T-helper 1 cell (primary cell): ENCODE data around the gene PBX3.

Experiments used
- DNase-seq, 5 donors: peaks; one replicate each; pipeline ENCODE4 v3.0.0-alpha.2; 2012 to 2020
- total RNA-seq, 4 donors: gene quantifications; one replicate each; lab custom pipeline; 2026; lab: John Stamatoyannopoulos, UW

Gene PBX3
- total RNA-seq: 13.7 to 18.3 (median 15.0) reads per million in 4 donors

DNA sequence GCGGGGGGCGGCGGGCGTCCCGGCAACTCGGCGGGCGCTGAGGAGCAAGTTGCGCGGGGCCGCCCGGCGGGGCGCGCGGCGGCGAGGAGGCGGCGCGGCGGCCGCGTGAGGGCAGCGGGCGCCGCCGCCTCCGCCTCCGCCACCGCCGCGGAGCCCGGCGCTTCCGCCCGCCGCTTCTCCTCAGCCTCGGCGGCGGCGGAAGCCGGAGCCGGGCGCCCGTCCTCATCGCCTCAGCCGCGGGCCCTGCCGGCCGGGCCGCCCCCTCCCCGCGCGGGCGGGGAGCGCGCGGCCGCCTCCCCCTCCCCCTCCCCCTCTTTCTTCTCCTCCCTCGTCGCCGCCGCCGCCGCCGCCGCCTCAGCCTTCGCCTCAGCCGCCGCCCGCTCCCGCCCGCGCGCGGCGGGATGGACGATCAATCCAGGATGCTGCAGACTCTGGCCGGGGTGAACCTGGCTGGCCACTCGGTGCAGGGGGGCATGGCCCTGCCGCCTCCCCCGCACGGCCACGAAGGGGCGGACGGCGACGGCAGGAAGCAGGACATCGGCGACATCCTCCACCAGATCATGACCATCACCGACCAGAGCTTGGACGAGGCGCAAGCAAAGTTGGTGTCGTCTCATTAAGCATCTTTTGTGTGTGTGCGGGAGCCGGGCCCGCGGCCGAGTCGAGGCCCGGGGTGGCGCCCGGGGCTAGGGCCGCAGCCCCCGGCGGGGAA is at the start of gene PBX3:
Gene PBX3, plus strand, starts transcription at position 321 of the 712 bp plus-strand sequence.
- peak; percentile 39 to 64 (median 44) for DNase-seq

DNA sequence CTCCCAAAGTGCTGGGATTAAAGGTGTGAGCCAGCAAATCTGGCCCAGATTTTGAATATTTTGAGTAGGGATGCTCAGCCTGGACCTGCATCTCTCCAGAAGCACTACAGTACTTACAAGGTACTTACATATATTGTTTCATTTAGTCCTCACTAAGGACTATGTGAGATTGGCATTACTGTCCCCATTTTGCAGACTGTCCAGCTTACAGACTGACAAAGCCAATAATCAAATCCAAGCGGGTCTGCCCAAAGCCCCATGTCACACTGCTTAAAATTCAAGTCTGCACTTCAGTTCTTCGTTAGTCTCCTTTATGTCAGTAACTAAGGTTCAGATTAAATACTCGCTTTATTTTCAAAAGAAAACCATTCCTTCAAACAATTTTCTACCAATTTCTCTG is 47.3 kb upstream of the PBX3 start:
- no peak for DNase-seq

DNA sequence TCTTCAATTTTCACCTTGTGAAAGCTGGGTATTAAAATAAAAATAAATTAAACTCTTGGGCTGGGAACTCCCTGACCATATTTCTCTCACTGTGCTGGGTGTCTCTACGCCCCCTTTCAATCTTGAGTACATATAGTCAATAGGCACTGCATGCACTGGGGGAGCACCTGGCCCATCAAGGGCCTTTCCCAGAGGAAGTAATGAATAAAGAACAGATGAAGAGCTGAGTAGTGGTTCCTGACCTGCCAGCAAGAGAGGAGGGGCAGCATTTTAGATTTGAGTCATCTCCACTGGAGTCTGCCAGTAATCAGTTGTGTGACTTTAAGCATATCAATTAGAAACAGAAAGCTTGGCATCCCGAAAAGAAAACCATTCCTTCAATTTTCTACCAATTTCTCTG is 46.4 kb upstream of the PBX3 start:
- peak in 1 of 5 donors; percentile 30 for DNase-seq

DNA sequence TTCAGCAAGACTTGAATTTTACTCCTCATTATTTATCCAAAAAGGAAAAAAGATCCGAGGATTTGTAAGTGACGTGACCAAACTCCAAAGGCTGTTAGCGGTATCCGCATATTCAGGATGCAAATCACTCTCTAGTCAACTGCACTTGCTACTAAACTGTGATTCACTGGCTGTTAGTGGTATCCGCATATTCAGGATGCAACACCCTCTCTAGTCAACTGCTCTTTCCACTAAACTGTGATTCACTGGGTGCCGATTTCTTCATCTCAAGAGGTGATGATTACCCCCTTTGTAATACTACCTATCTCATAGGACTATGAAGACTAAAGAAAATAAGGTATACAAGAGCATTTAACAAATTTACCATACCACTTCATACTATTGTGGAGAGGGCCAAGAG is 45.8 kb upstream of the PBX3 start:
- peak in 1 of 5 donors; percentile 29 for DNase-seq

DNA sequence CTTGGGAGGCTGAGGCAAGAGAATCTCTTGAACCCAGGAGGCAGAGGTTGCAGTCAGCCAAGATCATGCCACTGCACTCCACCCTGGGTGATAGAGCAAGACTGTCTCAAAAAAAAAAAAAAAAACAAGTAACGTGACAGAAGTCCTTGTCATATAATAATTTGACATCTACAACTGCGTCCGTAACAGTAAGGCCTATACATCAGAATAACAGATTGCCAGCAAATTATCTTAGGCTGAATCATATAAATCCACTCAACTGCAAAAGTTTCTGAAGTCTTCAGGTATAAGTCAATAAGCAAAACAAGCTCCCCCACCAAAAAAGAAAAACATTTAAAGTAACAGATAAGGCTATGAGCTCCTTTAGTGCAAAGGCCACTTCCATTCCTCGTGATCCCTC is 43.5 kb upstream of the PBX3 start:
- DNase-seq: no peak

DNA sequence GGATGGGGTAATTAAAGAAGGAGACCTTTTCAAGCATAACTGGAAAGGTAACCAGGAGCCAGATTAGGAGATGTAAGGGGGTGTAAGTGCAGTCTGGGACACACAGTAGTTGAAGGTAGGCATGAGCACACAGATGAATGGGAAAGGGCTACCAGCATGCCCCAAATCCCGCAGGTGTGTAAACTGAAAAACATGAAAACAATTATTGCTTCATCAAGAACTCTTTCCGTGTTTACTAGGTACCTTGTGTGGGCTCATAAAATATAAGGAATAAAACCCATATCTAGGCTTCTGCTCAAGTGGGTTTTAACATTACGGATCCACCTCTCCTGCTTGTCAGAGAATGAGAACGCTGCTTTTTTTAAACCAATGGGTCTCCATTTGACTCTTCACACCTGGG is 41.3 kb upstream of the PBX3 start:
- no peak for DNase-seq

DNA sequence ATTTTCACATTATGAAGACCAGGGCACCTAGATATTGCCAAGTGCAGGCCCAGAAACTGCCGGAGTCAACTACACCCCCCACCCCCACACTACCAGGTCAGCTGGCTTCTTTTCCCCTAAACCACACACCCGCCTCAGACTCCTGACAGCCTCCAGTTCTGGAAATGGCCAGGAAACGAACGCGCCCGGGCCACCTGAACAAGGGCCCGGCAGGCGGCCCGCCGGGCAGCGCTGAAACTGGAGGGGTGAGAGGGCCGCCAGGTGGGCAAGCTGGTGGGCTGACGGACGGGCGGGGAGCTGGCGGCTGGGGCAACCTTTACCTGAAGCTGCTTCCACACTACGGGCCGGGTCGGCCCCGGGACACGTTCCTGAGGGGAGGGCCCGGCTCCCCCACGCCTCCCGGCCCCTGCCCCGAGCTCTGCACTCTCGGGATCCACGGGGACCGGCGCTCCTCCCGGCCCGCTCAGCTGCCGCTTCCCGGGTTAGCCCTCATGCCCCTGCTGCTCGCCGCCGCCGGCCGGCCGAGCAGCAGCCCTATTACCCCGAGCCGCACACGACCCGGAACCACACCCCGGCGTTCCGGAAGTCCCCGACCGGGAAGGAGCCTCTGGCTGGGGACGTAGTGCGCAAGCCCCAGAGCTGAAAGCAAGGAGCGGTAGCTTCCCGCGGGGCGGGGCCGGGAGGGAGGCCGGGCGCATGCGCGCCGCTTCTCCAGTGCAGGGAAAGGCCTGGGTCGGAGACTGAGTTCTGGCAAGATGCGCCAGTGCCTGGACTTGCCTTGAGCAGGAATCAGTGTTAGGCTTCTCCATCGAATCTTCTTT is 40.3 kb upstream of the PBX3 start, which contains the start of gene MAPKAP1:
Gene MAPKAP1, minus strand, starts transcription at position 558 of the 821 bp plus-strand sequence. CDS start 34,634 bp downstream, outside the sequence.
- DNase-seq: peak; percentile 83 to 95 (median 88)

DNA sequence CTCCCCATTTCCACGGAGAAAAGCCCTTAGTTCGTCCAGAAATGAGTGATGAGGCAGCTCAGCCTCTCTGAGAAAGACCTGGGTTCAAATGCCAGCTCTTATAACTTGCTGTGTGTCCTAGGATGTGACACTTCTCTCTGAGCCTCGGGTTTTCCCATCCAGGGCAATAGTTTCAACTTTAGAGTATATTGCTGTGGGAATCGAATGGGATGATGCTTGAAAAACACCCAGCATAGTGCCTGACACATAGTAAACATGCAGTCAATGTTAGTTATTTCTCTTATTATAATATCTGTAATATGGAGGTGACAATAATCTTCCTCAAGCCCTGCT is 39.7 kb upstream of the PBX3 start:
- DNase-seq: no peak

DNA sequence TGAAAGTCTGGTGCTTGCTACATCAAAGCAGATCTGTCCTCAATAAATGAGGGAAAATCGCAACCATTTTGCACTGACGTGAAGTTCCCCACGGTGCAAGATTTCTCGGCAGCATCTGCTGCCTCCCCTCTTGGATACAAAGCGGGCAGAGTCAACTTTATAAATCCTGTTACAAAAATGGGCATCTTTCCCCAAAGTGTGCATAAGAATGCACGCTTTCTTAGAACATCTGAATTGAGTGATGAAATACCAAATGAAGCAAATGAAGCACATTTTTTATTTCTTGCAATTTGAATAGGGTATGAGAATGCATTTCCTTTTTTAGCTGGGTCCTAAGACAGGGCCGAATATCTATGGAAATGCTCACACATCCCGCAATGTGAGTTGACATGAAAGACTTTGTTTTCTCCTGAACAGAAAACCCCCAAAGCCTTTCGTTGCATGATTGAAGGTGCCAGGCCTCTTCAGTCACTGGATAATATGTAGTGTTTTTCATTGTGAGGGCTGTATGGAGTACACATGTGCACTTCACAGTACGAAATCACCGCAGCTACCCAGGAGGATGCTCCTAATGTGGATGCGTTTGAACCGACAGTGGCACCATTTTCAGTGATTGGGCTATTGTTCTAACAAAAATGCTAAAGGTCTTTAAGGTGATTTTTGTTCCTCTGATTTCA is 20.6 kb upstream of the PBX3 start:
- DNase-seq: no peak

DNA sequence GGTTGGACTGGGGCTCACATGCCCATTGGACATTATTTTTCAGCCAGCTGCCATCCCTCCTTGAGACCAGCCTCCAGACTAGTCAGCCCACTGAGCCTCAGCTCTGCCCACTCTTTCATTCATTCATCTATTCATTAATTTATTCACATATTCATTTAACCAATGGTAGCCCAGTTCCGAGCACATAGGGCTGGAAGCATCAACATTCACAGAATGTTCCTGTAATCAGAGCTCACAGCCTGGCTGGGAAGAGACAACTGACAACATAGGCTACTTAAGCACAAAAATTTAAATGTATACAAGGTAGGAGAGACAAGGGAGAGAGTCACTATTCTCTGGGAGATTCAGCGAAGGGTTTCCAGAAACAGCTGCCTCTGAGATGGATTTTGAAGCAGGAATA is 17.0 kb upstream of the PBX3 start:
- no peak for DNase-seq

DNA sequence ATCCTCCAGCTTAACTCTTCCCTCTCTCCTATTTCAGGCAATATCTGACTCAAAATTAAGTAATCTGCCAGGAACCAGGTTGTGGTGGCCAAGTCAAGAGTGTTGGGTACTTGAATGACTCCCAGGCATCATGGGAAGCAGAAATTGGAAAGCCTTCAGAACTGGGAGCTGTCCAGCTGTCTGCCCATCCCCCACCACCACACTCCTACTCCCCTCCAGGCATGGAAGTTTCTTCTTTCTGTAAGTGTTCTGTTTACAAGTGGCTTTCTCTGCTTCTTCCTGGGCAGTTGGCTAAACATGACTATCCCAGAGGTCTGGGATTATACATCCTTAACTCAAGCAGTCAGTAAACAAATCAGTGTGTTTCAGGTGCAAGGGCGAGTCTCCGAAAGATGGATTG is 14.6 kb upstream of the PBX3 start:
- DNase-seq: no peak

DNA sequence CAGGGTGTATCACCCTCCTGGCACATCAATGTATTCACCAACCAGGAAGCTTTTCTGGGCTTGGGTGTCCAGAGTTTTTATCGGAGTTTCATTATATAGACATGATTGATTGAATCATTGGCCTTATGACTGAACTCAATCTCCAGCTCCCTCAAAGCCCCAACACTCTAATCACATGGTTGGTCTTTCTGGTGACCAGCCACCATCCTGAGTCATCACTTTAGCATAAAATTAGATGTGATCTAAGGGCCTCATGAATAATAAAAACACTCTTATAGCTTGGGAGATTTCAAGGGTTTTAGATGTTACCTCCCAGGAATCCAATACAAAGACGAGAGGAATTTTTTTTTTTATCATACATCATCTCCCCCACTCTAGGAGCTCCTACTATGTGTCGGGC is 7.7 kb upstream of the PBX3 start:
- no peak for DNase-seq

DNA sequence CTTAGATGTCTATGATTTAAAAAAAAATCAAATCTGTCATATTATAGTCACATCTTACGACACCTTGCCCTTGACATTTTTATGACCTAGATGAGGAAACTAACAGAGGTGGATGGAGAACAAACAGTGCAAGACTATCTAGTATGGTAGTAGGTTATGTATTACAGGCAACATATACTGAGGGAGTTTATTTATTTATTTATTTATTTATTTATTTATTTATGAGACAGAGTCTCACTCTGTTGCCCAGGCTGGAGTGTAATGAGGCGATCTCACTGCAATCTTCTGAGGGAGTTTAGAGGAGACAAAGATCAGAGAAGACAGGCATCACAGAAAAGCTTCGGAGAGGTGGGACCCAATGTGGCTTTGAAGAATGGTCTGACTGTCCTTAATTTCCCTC is 4.5 kb upstream of the PBX3 start:
- DNase-seq: no peak

DNA sequence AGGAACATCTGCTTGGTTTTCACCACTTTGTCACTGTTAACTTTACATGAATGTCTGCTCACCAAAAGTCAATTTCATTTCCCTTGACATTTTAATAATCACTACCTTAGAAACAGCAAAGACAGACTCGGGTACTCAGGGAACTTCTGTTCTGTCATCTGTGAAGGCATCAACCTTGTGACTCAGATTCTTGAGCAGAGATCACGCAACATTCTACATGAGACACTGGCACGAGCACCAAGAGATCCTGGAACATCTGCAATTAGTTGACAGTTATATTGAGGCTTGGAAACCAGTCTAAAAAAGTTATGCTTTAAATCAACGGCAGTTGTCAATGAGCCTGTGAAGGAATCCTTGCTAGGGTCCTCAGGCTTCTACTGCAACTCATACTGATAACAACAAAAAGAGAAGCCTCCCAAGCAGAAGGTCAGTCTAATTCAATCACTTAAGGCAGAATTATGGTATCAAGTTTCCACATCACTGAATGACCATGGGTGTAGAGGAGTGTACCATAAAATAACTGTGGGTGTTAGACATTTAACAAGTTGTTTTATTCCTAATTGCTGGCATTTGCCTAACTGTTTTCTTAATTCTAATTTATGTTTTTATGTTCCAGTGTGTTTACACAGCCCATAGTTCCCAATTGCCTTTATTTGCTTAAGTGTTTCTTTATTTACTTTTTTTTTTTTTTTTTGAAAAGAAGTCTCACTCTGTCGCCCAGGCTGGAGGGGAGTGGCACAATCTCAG is 3.3 kb upstream of the PBX3 start:
- DNase-seq: no peak

DNA sequence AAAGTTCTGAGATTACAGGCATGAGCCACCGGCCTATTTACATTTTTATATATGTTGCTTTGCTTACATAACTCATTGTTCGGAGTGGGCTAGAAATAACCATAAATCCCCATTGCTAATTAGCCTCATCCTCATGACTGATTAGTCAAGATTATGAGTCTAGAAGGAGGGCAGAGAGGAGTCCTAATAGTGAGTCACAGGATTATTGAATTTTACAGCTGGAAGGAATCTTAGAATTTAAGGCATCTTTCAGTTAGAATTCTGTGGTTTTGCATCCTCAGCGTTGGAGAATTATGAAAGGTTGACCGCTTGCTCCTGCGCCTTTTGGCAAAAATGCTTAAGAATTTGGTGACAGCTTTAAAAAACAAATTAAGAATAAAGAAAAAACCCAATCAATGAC is 2.6 kb upstream of the PBX3 start:
- DNase-seq: no peak

DNA sequence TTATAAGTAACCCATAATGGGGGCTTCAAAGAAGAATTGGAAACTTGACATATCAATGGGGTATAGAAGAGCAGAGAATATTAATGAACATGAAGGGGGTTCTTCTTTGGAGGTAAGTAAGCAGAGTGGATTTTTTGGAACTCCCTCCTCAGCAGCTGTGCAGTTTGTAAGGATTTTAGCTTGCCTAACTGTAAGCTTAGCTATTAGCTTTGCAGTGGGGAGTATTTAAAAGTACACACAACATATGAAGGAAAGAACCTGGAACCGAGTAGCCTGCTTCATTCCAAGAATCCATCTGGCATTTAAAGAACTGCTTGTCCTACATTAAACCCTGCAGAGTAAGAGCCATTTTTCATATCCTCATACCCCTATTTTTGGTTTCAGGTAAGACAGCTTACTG is 2.2 kb upstream of the PBX3 start:
- no peak for DNase-seq

DNA sequence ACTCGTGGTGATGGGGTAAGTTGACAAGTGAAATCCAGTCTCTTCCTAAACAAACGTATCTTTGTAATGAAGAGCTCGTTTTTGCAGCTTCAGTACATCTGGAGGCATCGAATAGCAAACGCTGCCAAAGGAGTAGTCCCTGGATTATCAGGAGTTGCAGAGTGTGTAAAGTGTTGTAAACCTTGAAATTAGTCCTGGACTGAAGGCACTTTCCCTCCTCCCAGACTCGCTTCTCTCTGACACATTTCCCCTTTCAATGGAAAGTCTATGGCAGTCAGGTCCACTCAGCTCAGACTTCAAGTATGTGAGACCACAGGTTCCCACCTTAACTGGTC is 1.5 kb upstream of the PBX3 start:
- DNase-seq: no peak

DNA sequence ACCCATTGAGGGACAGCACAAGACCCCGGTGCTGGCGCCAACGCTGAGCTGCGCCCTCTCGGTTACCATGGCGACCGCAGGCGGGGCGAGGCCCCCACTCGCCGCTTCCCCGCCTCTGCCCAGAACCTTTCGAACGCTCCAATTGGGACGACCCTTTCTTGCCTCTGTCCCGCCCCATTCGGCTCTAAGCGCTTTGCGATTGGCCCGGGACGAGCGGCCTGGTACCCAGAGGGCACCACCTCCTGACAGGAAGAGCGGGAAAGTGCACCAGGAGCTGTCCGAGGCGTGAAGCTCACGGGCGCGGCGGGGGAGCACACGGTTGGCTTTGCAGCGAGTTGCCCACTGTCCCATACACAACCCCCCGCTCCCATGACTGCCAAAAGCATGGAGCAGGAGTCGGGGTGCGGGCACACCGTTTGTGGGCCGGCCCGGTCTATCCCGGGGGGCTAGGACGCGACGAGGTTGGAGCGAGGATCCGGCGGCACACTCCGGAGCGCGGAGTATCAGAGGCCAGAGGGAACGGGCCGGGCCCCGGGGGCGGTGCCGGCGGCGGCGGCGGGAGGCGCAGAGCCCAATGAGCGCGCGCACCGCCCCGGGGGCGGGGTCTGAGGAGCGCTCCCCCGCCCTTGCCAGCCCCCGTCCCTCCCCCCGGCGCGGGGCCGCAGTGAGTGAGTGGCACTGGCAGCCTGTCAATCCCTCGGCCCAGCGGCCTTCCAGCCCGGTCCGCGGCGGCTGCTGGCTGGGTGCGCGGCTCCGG is 978 bp upstream of the PBX3 start:
- DNase-seq: peak; percentile 83 to 96 (median 88)

DNA sequence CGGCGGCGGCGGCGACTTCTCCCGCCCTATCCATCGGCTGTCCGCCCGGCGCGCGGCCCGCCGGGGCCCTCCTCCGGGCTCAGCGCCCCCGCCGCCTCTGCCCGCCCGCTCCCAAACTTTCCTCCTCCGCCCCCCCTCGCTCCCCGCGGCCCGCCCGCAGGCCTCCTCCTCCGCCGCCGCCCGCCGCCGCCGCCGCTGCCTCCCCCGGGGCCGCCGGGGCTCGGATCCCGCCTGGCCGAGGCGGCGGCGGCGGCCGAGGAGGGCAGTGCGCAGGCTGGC is 460 bp upstream of the PBX3 start:
- no peak for DNase-seq

DNA sequence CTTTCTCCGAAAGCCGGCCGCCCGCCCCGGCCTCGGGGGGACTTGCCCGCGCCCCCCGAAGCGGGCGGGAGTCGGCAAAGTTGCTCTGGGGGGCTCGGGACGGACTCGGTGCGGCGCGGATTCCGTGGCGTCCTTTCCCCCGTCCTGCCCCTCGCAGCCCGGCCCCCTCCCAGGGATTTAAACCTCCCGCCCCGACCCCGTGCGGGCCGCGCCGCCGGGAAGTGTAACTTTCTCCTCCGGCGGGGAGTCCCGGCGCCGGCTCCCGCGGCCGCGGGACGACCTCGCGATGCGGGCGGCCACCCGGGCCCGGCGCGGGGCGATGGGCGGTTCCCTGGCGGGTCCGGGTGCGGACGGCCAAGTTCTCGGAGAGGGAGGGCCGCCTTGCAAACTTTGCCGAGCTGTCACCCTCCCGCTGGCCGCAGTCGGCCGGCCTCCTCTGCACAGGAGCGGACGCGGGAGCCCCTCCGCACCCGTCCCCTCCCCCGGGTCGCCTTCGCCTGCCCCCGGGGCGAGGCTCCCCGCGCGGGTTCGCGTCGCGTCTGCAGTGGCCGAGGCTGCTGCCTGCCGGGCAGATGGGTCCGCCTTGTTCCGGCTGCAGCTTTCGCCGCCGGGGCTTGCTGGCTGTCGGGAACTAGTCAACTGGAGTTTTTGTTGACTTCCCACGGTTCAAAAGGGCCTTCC is 732 bp downstream of the PBX3 start:
- DNase-seq: peak; percentile 19 to 29 (median 22)

DNA sequence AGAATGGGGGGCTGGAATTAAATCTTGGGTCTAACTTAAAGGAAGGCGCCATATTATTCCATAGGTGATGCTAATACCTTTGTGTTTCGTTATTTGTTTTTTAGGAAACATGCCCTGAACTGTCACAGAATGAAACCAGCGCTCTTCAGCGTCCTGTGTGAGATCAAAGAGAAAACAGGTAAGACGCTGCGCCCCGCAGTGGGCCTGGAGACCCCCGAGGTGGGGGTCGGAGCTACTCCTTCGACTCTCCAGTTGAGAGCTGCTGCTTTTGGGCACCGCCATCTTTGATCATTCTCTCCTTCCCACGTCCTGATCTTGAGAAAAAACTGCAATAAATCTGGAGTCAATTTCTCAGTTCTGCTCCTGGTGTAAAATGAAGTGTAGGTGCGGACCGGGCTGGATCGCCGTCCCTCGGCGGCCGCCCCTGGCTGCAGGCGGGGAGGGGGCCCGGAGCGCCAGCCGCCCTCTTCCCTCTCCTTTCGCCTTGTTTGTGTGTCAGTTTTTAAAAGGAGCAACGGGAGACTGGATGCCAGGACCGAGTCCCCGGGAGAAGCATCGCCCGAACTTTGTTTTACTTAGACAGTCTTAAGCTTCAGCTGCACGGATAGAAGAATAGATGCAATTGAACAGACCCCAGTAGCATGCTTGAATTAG is 1.4 kb downstream of the PBX3 start:
- no peak for DNase-seq
